Measurements from ENCODE around the gene NCAM2. TPM values are rescaled to one million over a fixed set of nuclear protein-coding genes. Genes with fewer than 3 reads are reported as not detected.

Gene NCAM2
- total RNA-seq, 4 donors from 2014 or later = 0.67 to 0.95 TPM; not detected in 2

DNA sequence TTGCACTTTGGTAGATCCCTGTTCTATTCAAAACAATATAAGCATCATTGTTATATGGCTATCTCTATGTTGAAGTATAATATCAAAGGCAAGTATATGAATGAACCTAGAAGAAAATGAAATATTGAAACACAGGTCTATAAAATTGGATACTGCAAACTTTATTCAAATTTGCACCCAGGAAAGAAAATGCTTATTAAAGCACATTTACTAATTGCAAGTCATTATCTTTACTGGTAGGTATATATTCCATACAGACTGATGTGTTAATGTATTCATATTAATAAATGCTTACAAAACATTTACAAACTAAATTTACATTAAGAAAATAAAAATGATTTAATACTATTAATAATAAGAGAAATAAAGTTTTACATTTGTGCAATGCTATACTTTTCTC is 469.8 kb downstream of the NCAM2 start:
- DNase-seq = no peak
- no peaks in the 10 kb centered on the region for H3K36me3 ChIP-seq
- intact Hi-C loops (cut with DNase I) = no loop called here
- peaks cover 0 to 15% (median 0%) of the 10 kb centered on the region in 3 donors for H3K9me3 ChIP-seq
- H3K4me3 ChIP-seq = no peak overlapping the region
- no peak overlapping the region for H3K27ac ChIP-seq
- TF ChIP-seq, protein P1, sequence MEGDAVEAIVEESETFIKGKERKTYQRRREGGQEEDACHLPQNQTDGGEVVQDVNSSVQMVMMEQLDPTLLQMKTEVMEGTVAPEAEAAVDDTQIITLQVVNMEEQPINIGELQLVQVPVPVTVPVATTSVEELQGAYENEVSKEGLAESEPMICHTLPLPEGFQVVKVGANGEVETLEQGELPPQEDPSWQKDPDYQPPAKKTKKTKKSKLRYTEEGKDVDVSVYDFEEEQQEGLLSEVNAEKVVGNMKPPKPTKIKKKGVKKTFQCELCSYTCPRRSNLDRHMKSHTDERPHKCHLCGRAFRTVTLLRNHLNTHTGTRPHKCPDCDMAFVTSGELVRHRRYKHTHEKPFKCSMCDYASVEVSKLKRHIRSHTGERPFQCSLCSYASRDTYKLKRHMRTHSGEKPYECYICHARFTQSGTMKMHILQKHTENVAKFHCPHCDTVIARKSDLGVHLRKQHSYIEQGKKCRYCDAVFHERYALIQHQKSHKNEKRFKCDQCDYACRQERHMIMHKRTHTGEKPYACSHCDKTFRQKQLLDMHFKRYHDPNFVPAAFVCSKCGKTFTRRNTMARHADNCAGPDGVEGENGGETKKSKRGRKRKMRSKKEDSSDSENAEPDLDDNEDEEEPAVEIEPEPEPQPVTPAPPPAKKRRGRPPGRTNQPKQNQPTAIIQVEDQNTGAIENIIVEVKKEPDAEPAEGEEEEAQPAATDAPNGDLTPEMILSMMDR (IDR thresholded peaks at IDR 0.05) = no peak
- no peak for TF ChIP-seq POLR2A (IDR thresholded peaks at IDR 0.05)
- no peaks in the 10 kb centered on the region for H3K4me1 ChIP-seq
- H3K27me3 ChIP-seq = no peaks in the 10 kb centered on the region

DNA sequence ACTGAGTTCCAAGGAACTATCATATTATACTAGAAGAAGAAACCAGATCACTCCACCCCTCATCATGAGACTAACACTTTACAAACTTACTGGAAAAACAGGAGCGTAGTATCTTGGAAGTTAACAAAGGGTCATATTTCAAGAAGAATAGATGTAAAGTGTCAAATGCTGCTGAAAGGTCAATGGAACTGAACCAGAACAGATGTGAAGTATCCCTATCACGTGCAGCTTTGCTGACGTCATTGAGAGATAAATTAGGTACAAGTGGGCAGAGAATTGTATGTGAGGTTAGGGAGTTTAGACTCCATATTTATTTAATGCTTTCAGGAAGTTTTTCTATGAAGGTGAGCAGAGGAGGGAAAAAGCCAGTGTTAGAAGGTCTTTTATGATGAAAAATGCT is 483.0 kb downstream of the NCAM2 start:
- Histone ChIP-seq H3K4me1 (no peaks in the 10 kb centered on the region), H3K36me3 (no peaks in the 10 kb centered on the region), H3K4me3 (no peak overlapping the region), H3K9me3 (no peaks in the 10 kb centered on the region), H3K27ac (no peak overlapping the region), H3K27me3 (no peaks in the 10 kb centered on the region)
- no peak for DNase-seq
- WGBS, 2 donors = 48 to 53% methylated on average over 3 of the region's 3 CpGs
- TF ChIP-seq POLR2A (IDR thresholded peaks at IDR 0.05) = no peak
- TF ChIP-seq, protein P1 (IDR thresholded peaks at IDR 0.05) = no peak
- intact Hi-C loops (cut with DNase I) = no loop called here

DNA sequence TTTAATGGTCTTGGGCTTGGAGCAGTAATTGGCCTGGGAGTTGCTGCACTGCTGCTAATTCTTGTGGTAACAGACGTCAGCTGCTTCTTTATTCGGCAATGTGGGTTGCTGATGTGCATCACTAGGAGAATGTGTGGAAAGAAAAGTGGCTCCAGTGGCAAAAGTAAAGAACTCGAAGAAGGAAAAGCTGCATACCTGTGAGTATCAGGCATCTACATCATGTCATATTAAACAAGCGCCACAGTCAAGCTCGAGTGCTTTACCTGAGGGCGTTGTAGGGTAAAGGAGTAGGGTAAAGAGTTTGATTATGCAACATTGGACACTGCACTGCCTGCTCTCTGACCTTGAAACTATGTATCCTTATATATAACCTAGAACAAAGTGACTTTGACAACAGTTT is 510.6 kb downstream of the NCAM2 start:
- WGBS, 2 donors = 78 to 79% methylated on average over 4 to 6 of the region's 6 CpGs
- Histone ChIP-seq H3K4me1 (no peaks in the 10 kb centered on the region), H3K36me3 (no peaks in the 10 kb centered on the region), H3K27ac (no peak overlapping the region), H3K9me3 (no peaks in the 10 kb centered on the region), H3K27me3 (no peaks in the 10 kb centered on the region), H3K4me3 (no peak overlapping the region)
- intact Hi-C loops (cut with DNase I) = no loop called here
- TF ChIP-seq, protein P1 (IDR thresholded peaks at IDR 0.05) = no peak
- TF ChIP-seq POLR2A (IDR thresholded peaks at IDR 0.05) = no peak
- DNase-seq = no peak

DNA sequence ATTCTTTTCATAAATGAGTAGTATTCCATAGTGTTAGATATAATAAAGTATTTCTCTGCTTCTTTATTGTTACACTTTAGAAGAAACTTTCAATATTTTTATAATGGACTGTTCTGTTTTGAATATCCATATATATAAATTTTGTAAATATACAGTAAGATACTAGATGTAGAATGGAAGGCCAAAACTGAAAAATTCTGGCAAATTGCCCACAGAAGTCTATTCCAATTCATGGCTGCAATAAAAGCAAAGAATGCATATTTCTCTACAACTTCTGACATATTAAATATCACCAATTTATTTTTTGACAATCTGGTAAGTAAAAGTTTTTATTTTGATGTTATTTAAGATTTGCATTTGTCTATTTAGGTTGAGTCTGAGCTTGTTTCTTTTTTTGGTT is 532.5 kb downstream of the NCAM2 start:
- H3K9me3 ChIP-seq = no peaks in the 10 kb centered on the region
- no peak overlapping the region for H3K4me3 ChIP-seq
- H3K4me1 ChIP-seq = no peaks in the 10 kb centered on the region
- no peak overlapping the region for H3K27ac ChIP-seq
- intact Hi-C loops (cut with DNase I) = no loop called here
- TF ChIP-seq, protein P1 (IDR thresholded peaks at IDR 0.05) = no peak
- TF ChIP-seq POLR2A (IDR thresholded peaks at IDR 0.05) = no peak
- no peaks in the 10 kb centered on the region for H3K36me3 ChIP-seq
- no peaks in the 10 kb centered on the region for H3K27me3 ChIP-seq
- DNase-seq = no peak

DNA sequence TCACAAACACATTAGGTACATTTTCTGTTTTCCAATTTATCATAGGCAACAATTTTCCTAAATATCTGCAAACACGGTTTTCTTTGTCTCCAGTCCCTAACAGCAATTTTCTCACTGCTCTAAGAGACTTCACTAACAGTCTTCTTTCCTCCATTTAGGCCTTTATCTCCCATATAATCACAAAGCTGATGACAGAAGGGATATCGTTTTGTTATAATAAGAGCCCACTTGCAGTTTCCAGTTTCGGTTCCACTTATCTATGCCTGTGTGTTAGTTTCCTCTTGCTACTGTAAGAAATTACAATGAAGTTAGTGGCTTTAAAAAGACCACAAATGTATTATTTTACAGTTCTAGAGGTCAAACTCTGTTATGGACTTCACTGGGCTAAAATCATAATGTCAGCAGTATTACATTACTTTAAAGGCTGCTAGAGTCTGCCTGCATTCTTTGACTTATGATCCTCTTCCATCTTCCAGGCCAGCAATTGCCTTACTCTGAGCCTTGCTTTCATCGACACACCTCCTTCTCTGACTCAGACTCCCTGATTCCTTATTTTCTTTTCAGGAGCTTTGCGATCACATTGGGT is 549.3 kb downstream of the NCAM2 start:
- intact Hi-C loops (cut with DNase I) = no loop called here
- peaks cover 0 to 3% (median 0%) of the 10 kb centered on the region in 3 donors for H3K9me3 ChIP-seq
- no peaks in the 10 kb centered on the region for H3K27me3 ChIP-seq
- TF ChIP-seq, protein P1 (IDR thresholded peaks at IDR 0.05) = no peak
- TF ChIP-seq POLR2A (IDR thresholded peaks at IDR 0.05) = no peak
- 73 to 80% methylated on average over 5 of the region's 5 CpGs for WGBS, 2 donors
- H3K36me3 ChIP-seq = no peaks in the 10 kb centered on the region
- H3K4me1 ChIP-seq = no peaks in the 10 kb centered on the region
- no peak overlapping the region for H3K27ac ChIP-seq
- DNase-seq = no peak
- no peak overlapping the region for H3K4me3 ChIP-seq

Measured in esophagus squamous epithelium (tissue), 5 donors.